ENCODE results near the gene FRY. TPM values are rescaled to one million over a fixed set of nuclear protein-coding genes. Genes with fewer than 3 reads are reported as not detected.

FRY gene
- total RNA-seq, 4 donors from 2014 or later: 5.8 to 17.4 (median 12.0) TPM

- Histone ChIP-seq H3K4me1 (peaks cover 0 to 2% (median 0%) of the 10 kb centered on the region in 3 donors), H3K36me3 (no peaks in the 10 kb centered on the region), H3K27me3 (no peaks in the 10 kb centered on the region), H3K4me3 (no peak overlapping the region), H3K27ac (no peak overlapping the region), H3K9me3 (no peaks in the 10 kb centered on the region)
- no peak for TF ChIP-seq CTCF (IDR thresholded peaks at IDR 0.05)
- no peak for TF ChIP-seq POLR2A (IDR thresholded peaks at IDR 0.05)
- no peak for DNase-seq
- intact Hi-C loops (cut with DNase I): no loop called here
- WGBS, 2 donors: 81 to 93% methylated on average over 4 of the region's 4 CpGs
Observed at GRCh38 chr13:32170841-32171240, 139.3 kb downstream of the FRY start.

GRCh38 chr13:32173881-32174280 lies 142.3 kb downstream of the FRY start:
- no peaks in the 10 kb centered on the region for H3K36me3 ChIP-seq
- H3K4me3 ChIP-seq: no peak overlapping the region
- no peaks in the 10 kb centered on the region for H3K27me3 ChIP-seq
- DNase-seq: no peak
- 66 to 89% methylated on average over 1 of the region's 1 CpG for WGBS, 2 donors
- no peaks in the 10 kb centered on the region for H3K4me1 ChIP-seq
- intact Hi-C loops (cut with DNase I): no loop called here
- TF ChIP-seq POLR2A (IDR thresholded peaks at IDR 0.05): no peak
- no peak for TF ChIP-seq CTCF (IDR thresholded peaks at IDR 0.05)
- no peak overlapping the region for H3K27ac ChIP-seq
- H3K9me3 ChIP-seq: no peaks in the 10 kb centered on the region

- no peaks in the 10 kb centered on the region for H3K27me3 ChIP-seq
- no peak overlapping the region for H3K27ac ChIP-seq
- no peak overlapping the region for H3K4me3 ChIP-seq
- no peaks in the 10 kb centered on the region for H3K36me3 ChIP-seq
- no peaks in the 10 kb centered on the region for H3K4me1 ChIP-seq
- intact Hi-C loops (cut with DNase I): no loop called here
- WGBS, 2 donors: 81 to 82% methylated on average over 1 of the region's 1 CpG
- no peak for TF ChIP-seq CTCF (IDR thresholded peaks at IDR 0.05)
- TF ChIP-seq POLR2A (IDR thresholded peaks at IDR 0.05): no peak
- no peak for DNase-seq
- no peaks in the 10 kb centered on the region for H3K9me3 ChIP-seq
Observed at GRCh38 chr13:32174366-32174765, 142.8 kb downstream of the FRY start.

GRCh38 chr13:32175307-32175706 lies 143.7 kb downstream of the FRY start:
- no peaks in the 10 kb centered on the region for H3K9me3 ChIP-seq
- no peak overlapping the region for H3K27ac ChIP-seq
- 73 to 78% methylated on average over 6 of the region's 6 CpGs for WGBS, 2 donors
- intact Hi-C loops (cut with DNase I): no loop called here
- no peak overlapping the region for H3K4me3 ChIP-seq
- no peaks in the 10 kb centered on the region for H3K36me3 ChIP-seq
- no peaks in the 10 kb centered on the region for H3K4me1 ChIP-seq
- H3K27me3 ChIP-seq: no peaks in the 10 kb centered on the region
- TF ChIP-seq POLR2A (IDR thresholded peaks at IDR 0.05) (no peak), CTCF (IDR thresholded peaks at IDR 0.05) (no peak)
- no peak for DNase-seq

- no peak for TF ChIP-seq CTCF (IDR thresholded peaks at IDR 0.05)
- no peak for TF ChIP-seq POLR2A (IDR thresholded peaks at IDR 0.05)
- Histone ChIP-seq H3K27ac (no peak overlapping the region), H3K27me3 (no peaks in the 10 kb centered on the region), H3K36me3 (no peaks in the 10 kb centered on the region), H3K9me3 (no peaks in the 10 kb centered on the region), H3K4me3 (no peak overlapping the region), H3K4me1 (no peaks in the 10 kb centered on the region)
- no peak for DNase-seq
- intact Hi-C loops (cut with DNase I): no loop called here
- 90 to 94% methylated on average over 2 of the region's 2 CpGs for WGBS, 2 donors
Observed at GRCh38 chr13:32175943-32176342, 144.4 kb downstream of the FRY start.
